Left colon (tissue), 2 donors: ENCODE measurements around the gene PDE3B. TPM values are rescaled to one million over a fixed set of nuclear protein-coding genes. Genes with fewer than 3 reads are reported as not detected.
"Not testable (repeated sequence)": the region's sequence is repeated elsewhere in the genome, so short reads cannot be mapped to it uniquely, and the experiment has no call there.

Experiments
- ATAC-seq: fragments of 200-7000 bp; cut with Tn5 transposase; one replicate; pipeline ENCODE4 v1.9.1; 2020; ENCODE audit warnings: mild to moderate bottlenecking, moderate library complexity
- DNase-seq, 2 donors: peaks; one replicate each; pipeline ENCODE4 v3.0.0-alpha.2; 2020
- intact Hi-C, 2 donors: fragments of 100-400 bp; cut with DNase I in 1 of 2; cut with micrococcal nuclease in 1 of 2; formaldehyde crosslinking; loops; one replicate each; pipeline versions ENCODE4 v1.11.2 to v1.14.0; 2022; cut with DNase I, micrococcal nuclease
- total RNA-seq, 2 donors: library from RNA; stranded (reverse); fragmentation: NEBNext Ultra II Directional; extraction: Animal tissue kit (Norgen Biotek cat#: 25700); gene quantifications; one replicate each; pipeline ENCODE4 v1.2.1, GENCODE V29; 2021
- donor health status: DM: no; HTN: no; CAD: no.
- donor health status: DM: yes; HTN: yes; CAD: no.

Gene PDE3B
- total RNA-seq, 2 donors from 2014 or later, result 23.9 to 32.9 TPM

GRCh38 chr11:14713496-14714244 lies 70.1 kb downstream of the PDE3B start:
- ATAC-seq, result no peak
- no peak for DNase-seq
- intact Hi-C loops, result no loop called here

DNA sequence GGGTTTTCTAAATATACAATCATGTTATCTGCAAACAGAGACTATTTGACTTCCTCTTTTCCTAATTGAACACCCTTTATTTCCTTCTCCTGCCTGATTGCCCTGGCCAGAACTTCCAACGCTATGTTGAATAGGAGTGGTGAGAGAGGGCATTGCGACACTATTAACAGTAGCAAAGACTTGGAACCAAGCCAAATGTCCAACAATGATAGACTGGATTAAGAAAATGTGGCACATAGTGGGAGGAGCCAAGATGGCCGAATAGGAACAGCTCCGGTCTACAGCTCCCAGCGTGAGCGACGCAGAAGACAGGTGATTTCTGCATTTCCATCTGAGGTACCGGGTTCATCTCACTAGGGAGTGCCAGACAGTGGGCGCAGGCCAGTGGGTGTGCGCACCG lies 72.1 kb downstream of the PDE3B start:
- DNase-seq, intact Hi-C loops, ATAC-seq: not testable (repeated sequence)

DNA sequence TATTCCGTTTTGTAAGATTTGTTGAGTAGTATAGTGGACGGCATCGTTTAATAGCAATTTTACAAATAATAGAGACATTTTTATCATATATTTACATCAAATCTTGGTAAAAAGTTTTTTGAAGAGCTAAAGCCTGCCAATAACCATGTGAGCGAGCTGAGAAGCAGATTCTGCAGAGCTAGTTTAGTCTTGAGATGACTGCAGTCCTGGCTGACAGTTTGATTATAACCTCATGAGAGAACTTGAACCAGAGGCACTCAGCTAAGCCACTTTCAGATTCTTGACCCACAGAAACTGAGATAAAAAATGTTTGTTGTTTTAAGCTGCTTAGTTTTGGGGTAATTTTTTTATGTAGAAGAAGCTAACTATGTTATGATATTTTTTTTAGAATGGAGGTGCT lies 78.9 kb downstream of the PDE3B start:
- ATAC-seq (no peak), DNase-seq (no peak)
- intact Hi-C loops, result no loop called here

DNA sequence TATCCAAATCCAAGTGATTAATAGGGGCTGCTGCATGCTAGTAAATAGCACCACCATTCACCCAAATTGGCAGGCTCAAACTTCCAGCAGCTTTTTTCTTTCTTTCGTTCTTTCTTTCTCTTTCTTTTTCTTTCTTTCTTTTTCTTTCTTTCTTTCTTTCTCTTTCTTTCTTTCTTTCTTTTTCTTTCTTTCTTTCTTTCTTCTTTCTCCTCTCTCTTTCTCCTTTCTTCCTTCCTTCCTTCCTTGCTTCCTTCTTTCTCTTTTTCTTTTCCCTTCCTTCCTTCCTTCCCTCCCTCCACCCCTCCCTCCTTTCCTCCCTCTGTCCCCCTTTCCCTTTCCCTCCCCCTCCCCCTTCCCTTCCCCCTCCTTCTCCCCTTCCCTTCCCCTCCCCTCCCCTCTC lies 81.5 kb downstream of the PDE3B start:
- intact Hi-C loops, result no loop called here
- DNase-seq (no peak), ATAC-seq (no peak)

- DNase-seq, result no peak
- intact Hi-C loops, result no loop called here
- ATAC-seq, result no peak
Measured at GRCh38 chr11:14727215-14727614, 83.6 kb downstream of the PDE3B start.

- intact Hi-C loops, result no loop called here
- ATAC-seq (no peak), DNase-seq (no peak)
Measured at GRCh38 chr11:14727746-14728145, 84.1 kb downstream of the PDE3B start.

- ATAC-seq, DNase-seq, intact Hi-C loops: not testable (repeated sequence)
Measured at GRCh38 chr11:14740539-14740938, 96.9 kb downstream of the PDE3B start.

- DNase-seq (no peak), ATAC-seq (no peak)
- intact Hi-C loops, result no loop called here
Measured at GRCh38 chr11:14741195-14741594, 97.6 kb downstream of the PDE3B start.

GRCh38 chr11:14742849-14743559 lies 99.4 kb downstream of the PDE3B start:
- no peak for DNase-seq
- no peak for ATAC-seq
- intact Hi-C loops, result no loop called here

GRCh38 chr11:14743667-14744066 lies 100.1 kb downstream of the PDE3B start:
- DNase-seq, intact Hi-C loops, ATAC-seq: not testable (repeated sequence)

DNA sequence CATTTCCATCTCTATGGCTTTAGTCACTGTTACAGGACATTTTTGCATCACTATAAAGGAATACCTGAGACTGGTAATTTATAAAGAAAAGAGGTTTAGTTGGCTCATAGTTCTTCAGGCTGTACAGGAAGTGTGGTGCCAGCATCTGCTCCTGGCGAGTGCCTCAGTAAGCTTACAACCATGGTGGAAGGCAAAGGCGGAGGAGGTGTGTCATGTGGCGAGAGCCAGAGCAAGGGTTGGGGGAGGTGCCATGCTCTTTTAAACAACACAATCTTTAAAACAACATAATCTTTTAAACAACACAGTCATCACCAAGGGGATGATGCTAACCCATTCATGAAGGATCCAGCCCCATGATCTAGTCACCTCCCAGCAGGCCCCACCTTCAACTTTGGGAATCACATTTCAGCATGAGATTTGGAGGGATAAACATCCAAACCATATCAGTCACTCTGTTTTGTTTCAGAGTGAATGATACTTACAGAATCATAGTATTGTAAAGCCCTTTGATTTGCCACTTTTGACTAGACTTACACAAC lies 103.3 kb downstream of the PDE3B start:
- no peak for ATAC-seq
- intact Hi-C loops, result no loop called here

DNA sequence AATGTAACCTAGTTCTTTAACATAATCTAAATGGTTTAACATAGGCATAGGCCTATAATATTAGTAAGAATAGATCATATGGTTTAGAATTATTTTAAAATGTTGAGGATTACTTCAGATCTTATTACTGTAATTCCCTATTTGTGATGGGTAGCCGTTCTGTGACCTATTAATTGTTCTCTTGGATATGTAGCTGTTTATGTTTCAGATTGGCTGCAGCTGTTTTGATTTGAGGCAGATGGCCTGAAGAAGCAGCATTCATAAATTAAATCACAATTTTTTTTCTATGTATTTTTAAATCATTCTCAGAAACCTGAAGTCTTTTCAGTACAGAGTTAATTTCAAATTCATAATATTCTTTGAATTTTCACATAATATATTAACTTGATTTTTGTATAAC lies 104.5 kb downstream of the PDE3B start:
- DNase-seq, result no peak
- ATAC-seq, result no peak
- intact Hi-C loops, result no loop called here

More for the DNA sequence above, 103.3 kb downstream of the PDE3B start:
- no peak for DNase-seq

DNA sequence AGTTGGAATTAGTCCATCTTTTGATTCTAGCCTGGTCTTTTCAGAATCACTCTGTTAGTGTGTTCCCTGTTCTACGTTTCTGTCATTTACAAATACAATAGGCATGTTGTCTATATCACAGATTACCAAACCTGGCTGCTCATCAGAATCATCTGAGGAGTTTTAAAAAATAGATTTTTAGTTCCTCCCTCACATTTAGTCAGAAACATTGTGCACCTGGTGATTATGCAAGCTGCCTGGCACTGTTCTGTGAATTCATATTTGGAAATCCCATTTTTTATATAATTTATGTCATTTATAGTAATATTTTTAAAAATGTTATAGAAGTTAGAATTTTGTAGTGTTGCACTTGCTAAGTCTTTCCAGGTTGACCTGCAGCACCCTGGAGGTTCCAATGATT lies 107.3 kb downstream of the PDE3B start:
- ATAC-seq (no peak), DNase-seq (no peak)
- intact Hi-C loops, result no loop called here

DNA sequence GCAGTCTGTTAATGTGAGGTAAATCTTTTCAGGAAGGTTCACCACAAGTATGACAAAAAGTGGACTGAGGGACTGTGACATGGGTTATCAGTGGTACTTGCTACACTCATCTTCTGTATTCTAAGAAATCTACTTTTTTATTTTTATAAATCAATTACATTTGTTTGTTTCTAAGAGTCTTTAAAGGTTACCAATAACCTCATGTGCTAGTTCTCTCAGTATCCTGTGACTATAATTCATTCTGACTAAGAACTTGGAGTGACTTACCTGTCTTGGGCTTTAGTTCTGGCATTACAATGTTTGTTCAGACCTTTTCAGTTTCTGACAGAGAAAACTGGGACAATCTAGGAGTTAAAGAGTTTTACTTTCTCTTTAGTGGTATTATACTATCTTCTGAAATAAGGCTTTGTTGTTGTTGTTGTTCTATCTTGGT lies 108.4 kb downstream of the PDE3B start:
- ATAC-seq (no peak), DNase-seq (no peak)
- intact Hi-C loops, result no loop called here

GRCh38 chr11:14755140-14755539 lies 111.5 kb downstream of the PDE3B start:
- intact Hi-C loops, result no loop called here
- no peak for ATAC-seq
- DNase-seq, result no peak

DNA sequence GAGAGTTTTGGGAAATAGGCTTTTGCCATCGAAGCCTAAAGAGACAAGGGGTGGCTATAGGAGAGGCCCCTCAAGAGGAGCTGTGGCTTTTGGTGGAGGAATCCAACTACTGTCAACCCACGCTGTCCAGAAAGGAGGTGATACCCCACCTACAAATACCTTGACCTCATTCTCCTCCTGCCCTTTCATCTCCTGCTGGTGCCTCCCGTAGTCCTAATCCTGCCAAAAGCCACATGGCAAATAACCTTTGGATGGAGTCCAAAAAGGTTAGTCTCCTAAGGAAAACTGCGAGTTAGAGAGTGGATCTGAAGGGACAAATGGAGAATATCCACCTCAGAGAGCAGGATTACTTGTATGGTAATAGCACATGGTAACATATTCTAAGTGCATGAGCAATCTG lies 112.7 kb downstream of the PDE3B start:
- ATAC-seq (peak; percentile 15), DNase-seq (no peak)

GRCh38 chr11:14759300-14760012 lies 115.9 kb downstream of the PDE3B start:
- ATAC-seq, intact Hi-C loops, DNase-seq: not testable (repeated sequence)

More for the DNA sequence above, 112.7 kb downstream of the PDE3B start:
- intact Hi-C loops, result no loop called here

- ATAC-seq (no peak), DNase-seq (no peak)
- intact Hi-C loops, result no loop called here
Measured at GRCh38 chr11:14764179-14764578, 120.6 kb downstream of the PDE3B start.
